GM18511 (cell line): ENCODE measurements around the gene CDH12.
"Not testable (repeated sequence)": the region's sequence is repeated elsewhere in the genome, so short reads cannot be mapped to it uniquely, and the experiment has no call there.

Source experiments
- ATAC-seq: cut with Tn5 transposase; IDR thresholded peaks from one replicate; pipeline ENCODE4 v1.9.1; 2021; ENCODE audit warnings: mild to moderate bottlenecking, moderate library complexity; ENCODE audit not compliant: unreplicated experiment

The CDH12 gene

GRCh38 chr5:22473886-22474285, 379.3 kb downstream of the CDH12 start:
- no peak for ATAC-seq

GRCh38 chr5:22471154-22471553, 382.0 kb downstream of the CDH12 start:
- ATAC-seq = no peak

GRCh38 chr5:22470408-22470807, 382.7 kb downstream of the CDH12 start:
- ATAC-seq = no peak

GRCh38 chr5:22465616-22466015, 387.5 kb downstream of the CDH12 start:
- no peak for ATAC-seq

GRCh38 chr5:22465177-22465576, 388.0 kb downstream of the CDH12 start:
- no peak for ATAC-seq

- ATAC-seq = no peak
Observed at GRCh38 chr5:22460189-22460588, 393.0 kb downstream of the CDH12 start.

- ATAC-seq = no peak
Observed at GRCh38 chr5:22432905-22433304, 420.2 kb downstream of the CDH12 start.

- ATAC-seq = no peak
Observed at GRCh38 chr5:22431840-22432239, 421.3 kb downstream of the CDH12 start.

- ATAC-seq = no peak
Observed at GRCh38 chr5:22431406-22431805, 421.7 kb downstream of the CDH12 start.

GRCh38 chr5:22411554-22412349, 441.4 kb downstream of the CDH12 start:
- no peak for ATAC-seq

- no peak for ATAC-seq
Observed at GRCh38 chr5:22391956-22392355, 461.2 kb downstream of the CDH12 start.

- ATAC-seq = no peak
Observed at GRCh38 chr5:22390888-22391287, 462.3 kb downstream of the CDH12 start.

- no peak for ATAC-seq
Observed at GRCh38 chr5:22372826-22373660, 480.1 kb downstream of the CDH12 start.

- no peak for ATAC-seq
Observed at GRCh38 chr5:22372376-22372775, 480.8 kb downstream of the CDH12 start.

GRCh38 chr5:22354956-22355355, 498.2 kb downstream of the CDH12 start:
- no peak for ATAC-seq

- no peak for ATAC-seq
Observed at GRCh38 chr5:22352493-22352892, 500.7 kb downstream of the CDH12 start.

GRCh38 chr5:22351178-22351577, 502.0 kb downstream of the CDH12 start:
- no peak for ATAC-seq

GRCh38 chr5:22348027-22348426, 505.1 kb downstream of the CDH12 start:
- ATAC-seq = no peak

- ATAC-seq = no peak
Observed at GRCh38 chr5:22344000-22344399, 509.1 kb downstream of the CDH12 start.

GRCh38 chr5:22341406-22341805, 511.7 kb downstream of the CDH12 start:
- ATAC-seq = no peak

GRCh38 chr5:22332949-22333348, 520.2 kb downstream of the CDH12 start:
- ATAC-seq = not testable (repeated sequence)

- no peak for ATAC-seq
Observed at GRCh38 chr5:22329683-22330082, 523.5 kb downstream of the CDH12 start.
